ENCODE data around the gene SLC20A1. TPM values are rescaled to one million over a fixed set of nuclear protein-coding genes. Genes with fewer than 3 reads are reported as not detected.

The SLC20A1 gene
- polyA plus RNA-seq, 3 donors, result 40.0 to 51.5 (median 49.1) TPM

DNA sequence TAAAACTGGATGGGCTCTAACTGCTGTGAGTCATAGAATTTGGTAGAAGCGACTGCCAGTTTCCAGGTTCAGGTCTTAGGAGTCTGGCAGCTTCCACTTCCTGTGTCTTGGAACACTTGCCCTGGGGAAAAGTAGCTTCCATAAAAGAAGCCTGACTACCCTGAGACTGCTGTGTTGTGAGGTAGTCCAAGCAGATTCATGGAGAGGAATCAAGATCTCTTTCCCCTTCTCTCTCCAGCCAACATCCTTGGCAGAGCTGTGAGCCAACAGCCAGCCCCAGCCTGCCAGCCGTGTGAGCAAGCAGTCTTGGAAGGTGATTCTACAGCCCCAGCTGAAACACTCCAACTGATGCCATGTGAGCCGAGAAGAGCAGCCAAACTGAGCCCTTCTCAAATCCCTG lies 33.7 kb downstream of the SLC20A1 start:
- no peak for DNase-seq

DNA sequence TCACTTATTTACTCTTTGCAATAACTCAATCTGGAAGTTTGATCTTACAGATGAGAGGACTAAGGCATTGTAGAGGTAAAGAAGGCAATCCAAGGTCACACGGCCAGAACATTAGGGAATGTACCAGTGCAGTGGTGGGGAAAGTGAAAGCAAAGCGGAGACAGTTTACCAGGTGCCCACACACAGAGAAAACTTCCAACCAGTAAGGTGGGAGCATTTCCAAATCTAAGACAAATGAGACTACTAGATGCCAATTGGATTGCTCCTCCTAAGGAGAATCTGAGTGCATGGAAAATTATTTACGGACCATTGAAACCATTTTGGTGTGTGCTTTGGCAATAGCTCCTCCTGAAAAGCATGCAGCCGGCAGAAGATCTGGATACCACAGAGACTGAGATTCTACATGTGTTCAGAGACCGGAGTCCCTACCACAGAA lies 34.9 kb downstream of the SLC20A1 start:
- DNase-seq, result no peak

DNA sequence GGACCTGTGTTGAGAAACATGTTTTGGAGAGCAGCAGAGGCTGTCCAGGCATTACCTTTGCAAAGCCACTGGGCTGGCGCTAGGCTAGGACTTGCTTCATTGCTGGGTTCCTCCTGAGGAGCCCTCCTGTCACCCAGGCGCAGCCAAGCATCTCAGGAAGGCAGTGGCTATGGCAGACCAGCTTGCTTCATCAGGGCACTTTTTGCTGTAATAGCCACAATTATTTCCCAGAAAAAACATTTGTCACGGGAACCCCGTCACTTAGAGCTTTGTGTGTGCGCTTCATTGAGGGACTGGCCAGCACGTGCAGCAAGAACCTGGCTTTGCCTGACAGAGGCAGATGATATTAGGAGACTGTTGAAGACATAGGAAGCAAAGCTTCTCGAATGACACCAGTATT lies 36.4 kb downstream of the SLC20A1 start:
- no peak for DNase-seq

DNA sequence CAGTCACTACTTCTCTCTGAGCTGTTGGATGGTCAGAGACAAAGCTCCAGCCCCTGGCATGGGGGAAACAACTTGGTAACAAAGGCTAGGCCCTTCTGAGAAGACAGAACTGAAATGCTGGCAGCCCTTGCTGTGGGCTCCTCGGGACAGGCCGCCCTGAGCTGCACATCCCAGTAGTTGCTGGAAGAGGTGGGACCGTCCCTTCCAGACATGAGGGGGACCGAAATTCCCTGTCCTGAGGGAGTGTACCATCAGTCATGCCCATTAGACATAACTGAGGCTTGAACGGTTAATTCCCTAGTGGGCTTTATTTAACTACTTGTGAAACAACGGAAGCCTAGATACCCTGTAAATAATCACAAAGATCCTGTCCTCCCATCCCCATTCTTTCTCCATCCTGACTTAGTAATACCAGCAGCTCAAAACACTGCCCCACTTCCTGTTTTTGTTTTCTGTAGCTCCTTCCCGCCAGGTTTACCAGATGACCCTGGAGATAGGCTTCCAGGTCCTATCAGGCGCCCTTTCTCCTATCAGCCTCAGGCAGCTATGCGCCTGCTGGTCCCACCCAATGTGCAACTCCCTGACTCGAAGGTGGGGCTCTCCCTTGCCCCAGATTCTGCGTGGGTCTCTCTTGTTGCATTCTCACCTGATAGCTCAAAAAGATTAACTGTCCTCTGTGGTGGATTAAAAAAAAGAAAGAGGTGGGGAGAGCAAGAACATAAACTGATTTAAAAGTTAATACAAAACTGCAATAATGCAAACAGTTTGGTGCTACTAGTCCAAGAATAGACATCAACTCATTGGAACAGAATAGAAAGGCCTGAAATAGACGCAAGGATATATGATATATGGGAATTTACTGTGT lies 38.0 kb downstream of the SLC20A1 start:
- no peak for DNase-seq

DNA sequence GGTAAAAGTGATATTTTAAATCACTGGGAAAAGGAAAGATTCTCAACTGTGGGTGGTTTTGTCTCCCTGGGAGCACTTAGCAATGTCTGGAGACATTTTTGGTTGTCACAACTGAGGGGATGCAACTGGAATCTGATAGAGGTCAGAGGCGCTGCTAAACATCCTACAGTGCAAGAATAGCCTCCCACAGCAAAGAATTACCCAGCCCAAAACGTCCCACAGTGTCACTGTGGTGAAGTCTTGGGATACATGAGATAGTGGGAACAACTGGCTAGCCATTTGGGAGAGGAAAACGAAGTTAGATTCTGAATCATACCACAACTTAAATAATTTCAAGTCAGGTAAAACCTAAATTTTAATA lies 38.7 kb downstream of the SLC20A1 start:
- DNase-seq, result no peak

DNA sequence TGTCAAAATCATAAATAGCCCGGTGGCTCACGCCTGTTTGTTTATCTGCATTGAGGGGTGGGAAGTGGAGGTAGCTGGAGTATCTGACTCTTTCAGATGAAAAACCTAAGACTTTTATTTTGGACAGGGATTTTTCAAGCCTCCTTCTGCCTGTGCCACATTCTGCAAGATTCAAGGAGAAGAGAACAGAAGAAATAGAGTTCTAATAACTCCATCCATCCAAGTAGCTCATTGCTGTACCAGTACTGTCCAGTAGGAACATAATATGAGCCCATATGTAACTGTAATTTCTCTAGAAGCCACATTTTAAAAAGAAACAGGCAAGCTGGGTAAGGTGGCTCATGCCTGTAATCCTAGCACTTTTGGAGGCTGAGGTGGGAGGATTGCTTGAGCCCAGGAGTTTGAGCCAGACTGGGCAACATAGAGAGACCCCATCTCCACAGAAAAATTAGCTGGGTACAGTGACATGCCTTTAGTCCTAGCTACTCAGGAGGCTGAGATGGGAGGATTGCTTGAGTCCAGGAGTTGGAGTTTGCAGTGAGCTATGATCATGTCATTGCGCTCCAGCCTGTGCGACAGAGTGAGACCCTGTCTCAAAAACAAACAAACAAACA lies 39.6 kb downstream of the SLC20A1 start:
- no peak for DNase-seq

DNA sequence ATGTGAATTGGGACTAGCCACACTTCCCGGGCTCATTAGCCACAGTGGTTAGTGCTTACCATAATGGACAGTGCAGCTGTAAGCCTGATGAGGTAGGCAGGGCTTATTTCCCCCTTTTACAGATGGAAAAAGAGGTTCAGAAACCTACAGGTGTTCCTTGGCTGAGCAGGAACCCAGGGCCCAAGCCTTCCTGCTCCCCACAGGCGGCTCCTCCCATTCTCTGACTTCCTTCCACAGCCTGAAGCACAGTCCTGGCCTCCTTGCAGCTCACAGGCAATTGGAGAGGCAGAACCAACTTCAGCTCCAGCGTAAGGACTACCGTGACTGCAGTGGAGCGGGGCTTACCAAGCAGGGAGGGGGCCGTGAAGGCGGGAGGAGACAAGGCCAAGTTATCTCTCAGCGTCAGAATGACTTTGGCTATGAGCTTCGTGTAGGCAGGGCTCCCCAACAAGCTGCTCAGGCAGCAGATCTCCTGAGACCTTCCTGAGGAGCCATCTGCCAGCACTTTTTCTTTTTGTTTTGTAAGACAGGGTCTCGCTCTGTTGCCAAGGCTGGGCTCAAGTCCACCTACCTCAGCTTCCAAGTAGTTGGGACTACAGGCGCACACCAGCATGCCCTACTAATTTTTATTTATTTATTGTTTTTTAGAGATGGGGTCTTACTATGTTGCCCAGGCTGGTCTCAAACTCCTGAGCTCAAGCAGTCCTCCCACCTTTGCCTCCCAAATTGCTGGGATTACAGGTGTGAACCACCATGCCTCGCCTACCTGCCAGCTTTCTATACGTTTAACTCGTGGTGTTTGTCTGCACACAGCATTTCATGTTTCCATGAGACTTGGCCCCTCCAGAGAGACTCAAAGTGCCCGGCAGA lies 40.8 kb downstream of the SLC20A1 start:
- no peak for DNase-seq

DNA sequence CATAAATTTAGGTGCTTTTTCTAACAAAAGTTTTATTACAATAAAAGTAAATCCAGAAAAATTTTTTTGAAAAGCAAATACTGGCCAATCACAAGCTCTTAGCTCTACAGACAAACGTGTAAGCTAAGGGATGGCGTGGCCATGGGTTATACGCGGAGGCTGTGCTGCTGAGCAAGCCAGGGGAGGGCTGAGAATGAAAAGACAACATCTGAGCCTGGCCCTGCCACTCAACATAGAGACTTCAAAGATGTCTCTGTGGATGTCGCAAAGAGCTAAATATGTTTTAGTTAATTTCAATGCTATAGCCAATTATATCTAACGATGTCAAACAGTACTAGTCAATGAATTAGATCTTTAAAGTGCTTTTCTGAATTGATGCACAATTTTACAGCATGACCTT lies 41.8 kb downstream of the SLC20A1 start:
- DNase-seq, result no peak

DNA sequence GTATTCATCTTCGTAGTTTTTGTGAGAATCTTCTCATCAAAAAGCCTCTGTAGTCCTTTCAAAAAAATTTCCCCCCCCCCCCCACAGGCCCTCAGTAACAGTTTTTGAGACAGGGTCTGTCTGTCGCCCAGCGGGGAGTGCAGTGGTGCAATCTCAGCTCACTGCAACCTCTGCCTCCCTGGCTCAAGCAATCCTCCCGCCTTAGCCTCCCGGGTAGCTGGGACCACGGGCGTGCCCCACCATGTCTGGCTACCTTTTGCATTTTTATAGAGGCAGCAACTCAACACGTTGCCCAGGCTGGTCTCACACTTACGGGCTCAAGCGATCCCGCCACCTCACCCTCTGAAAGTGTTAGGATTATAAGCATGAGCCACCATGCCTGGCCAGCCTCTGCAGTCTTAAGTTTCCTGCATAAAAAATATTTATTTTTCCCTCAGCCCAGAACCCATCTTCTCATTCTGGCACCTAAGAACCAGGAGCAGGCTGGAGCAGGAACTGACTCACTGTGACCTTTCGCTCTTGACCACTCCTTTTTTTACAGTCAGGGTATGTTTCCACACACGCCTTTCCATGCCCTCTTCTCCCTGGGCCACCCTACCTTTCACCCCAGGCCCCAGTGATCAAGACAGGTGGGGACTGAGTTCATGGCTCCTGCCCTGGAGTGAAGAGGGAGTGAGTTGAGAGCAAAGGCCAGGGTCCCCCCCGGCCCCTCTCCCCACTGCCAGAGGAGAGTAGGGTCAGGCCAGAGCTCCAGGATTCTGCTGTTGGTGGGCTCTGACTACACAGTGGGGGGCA lies 42.5 kb downstream of the SLC20A1 start:
- DNase-seq, result no peak

DNA sequence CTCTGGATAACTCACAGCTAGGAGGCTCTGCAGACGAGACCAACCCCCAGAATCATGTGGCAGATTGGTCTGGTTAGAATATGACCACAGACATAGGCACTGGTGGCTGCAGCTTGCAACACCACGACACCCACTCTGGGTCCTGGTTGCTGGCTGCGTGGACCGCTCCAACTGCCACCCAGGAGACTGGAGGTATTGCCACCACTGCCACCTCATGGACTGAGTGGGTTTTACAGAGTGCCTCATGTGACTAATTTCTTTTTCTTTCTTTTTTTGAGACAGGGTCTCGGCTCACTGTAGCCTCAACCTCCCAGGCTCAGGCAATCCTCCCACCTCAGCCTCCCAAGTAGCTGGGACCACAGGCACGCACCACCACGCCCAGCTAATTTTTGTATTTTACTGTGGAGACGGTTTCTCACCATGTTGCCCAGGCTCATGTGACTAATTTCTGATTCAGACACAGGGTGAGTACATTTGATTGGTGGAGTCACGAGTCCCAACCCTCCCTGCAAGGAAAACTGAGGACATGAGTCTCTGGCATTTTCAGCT lies 45.2 kb downstream of the SLC20A1 start:
- DNase-seq, result no peak

DNA sequence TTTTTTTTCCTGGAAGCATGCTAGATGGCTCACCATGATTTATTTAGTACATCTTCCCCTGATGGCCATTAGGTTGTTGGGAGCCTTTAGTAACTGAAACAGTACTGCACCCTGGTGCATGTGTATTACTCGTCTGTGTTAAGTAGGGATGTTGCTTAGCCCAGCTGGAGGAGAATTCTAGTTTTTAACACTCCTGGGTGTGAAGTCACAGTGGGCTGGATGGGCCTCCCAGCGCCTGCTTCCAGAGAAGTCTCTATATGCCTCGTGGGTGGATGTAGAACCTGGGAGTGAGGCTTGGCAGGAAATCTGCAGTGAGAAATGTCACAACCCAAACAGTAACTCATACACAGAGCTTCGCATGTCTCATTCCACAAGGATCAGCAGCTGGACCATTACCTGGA lies 46.1 kb downstream of the SLC20A1 start:
- DNase-seq, result no peak

DNA sequence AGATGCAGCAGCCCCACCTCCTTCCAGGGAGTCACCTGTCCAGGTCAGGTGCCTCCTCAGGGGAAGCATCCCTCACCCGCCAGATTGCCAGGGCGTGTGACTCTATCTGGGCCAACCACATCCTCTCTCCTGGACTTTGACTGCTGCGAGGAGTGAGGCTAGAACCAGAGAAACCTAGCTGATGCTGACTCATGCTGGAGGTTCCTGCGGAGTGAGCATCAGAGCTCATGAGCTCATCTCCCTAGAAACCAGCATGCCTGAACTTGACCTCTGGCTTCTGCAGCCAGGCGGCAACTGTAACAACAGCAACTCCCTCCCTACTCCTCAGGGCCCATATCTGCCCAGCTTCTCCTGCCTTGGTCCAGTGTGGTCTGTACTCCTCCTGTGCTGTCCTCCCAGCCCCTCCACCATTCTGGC lies 46.8 kb downstream of the SLC20A1 start:
- DNase-seq, result peak; percentile 47

DNA sequence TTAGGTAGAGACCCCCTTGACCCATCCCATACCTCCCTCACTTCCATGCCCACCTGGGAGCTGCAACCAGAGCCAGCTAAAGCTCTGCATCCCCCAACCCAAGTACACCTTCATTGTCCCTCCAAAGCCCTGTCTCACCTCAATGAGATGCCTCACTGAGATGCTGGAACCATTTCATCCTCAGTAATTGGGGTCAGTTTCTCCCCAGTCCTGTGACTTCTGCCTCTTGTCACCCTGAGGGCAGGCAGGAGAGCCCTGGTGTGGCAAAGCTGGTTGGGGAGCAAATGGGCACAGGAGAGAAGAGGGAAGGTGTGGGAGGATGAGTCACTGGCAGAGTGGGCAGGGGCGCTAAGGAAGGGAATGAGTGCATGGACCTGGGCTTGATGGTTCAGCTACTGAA lies 47.2 kb downstream of the SLC20A1 start:
- no peak for DNase-seq

DNA sequence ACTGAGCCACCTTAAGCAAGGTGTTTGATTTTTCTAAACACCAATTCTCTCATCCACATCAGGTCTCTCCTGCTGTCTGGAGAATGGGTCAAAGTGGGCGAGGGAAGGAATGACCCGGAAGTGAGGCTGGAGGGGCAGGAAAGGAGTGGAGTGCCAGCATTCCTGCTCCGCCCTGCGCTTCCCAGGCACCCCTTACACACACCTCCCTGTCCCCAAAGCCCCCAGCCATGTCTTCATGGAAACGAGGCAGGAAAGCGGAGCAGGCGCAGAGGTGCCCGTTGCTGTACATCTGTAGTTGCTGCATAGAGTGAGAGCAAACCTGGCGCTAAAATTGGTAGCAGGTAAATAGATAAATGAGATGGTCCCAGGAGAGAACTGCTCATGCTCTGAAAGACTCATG lies 47.9 kb downstream of the SLC20A1 start:
- DNase-seq, result no peak

DNA sequence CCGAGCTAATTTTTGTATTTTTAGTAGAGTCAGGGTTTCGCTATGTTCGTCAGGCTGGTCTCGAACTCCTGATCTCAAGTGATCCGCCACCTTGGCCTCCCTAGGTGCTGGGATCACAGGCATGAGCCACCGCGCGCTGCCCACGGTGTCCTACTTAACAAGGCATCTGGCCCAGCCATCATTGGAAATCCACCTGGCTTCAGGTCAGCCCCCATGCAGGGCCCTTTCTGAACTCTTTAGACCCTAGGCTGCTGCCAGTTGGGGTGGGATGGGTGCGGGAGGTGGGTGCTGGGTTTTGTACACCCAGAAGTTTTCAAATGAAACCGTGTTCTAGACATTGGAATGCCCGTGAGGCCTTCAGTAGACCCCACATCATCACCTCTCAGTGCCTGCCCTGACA lies 48.4 kb downstream of the SLC20A1 start:
- DNase-seq, result no peak

DNA sequence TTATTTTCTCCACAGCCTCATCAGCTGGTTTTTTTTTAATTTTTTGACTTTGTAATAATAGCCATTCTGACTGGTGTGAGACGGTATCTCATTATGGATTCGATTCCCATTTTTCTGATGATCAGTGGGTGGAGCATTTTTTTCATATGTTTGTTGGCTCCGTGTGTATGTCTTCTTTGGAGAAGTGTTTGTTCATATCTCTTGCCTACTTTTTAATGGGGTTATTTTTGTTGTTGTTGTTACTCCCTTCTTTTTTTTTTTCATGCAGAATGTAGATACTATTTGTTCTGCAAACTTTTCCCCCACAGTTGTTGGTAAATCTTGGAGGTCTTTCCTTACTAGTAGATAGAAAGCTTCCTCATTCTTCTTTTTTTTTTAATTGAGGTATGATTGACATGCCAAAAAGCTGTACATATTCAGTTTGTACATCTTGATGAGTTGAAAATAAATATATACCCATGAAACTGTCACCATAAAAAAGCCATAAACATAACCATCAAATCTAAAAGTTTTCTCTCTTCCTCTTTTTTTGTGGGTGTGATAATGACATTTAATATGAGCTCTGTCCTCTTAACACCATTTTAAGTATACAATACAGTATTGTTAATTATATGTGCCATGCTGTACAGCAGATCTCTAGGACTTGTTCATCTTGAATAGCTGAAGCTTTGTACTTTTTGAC lies 53.2 kb downstream of the SLC20A1 start:
- DNase-seq, result no peak

DNA sequence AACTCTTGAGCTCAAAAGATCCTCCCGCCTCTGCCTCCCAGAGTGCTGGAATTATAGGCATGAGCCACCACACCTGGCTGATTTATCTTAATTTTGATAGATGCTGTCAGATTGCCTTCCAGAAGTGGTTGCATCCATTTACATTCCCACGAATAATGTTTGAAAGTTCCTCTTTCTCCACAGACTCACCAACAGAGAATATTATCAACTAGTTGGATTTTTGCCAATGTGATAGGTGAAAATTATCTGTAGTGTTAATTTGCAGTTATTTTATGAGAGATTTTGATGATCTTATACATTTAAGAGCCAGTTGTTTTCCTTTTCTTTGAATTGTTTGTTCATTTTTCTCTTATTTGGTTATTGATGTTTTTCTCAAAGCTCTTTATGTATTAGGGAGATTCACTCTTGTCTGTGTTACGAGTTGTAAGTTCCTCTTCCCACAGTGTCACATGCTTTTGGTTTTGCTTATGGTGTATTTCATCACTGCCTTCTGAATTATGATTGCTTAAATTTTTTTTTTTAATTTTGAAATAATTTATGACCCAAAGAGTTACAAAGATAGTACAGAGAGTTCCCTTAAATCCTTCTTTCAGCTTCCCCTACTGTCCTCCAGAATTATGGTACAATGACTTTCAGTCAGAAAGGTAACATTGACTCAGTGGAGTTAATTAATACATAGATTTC lies 54.4 kb downstream of the SLC20A1 start:
- no peak for DNase-seq

DNA sequence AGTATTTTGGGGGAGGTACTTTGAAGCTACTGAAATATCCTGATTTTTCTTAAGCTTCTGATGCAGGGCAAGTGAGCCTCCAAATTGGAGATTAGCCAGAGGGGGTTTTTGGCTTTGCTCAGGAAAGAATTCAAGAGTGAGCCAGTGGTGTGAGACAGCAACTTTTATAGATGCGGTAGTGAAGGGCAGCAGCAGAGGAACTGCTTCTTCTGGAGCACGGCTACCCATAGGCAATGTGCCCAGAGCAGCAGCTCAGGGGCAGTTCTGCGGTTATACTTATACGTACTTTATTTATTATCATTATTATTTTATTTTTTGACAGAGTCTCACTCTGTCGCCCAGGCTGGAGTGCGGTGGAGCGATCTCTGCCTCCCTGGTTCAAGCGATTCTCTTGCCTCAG lies 55.3 kb downstream of the SLC20A1 start:
- DNase-seq, result no peak

DNA sequence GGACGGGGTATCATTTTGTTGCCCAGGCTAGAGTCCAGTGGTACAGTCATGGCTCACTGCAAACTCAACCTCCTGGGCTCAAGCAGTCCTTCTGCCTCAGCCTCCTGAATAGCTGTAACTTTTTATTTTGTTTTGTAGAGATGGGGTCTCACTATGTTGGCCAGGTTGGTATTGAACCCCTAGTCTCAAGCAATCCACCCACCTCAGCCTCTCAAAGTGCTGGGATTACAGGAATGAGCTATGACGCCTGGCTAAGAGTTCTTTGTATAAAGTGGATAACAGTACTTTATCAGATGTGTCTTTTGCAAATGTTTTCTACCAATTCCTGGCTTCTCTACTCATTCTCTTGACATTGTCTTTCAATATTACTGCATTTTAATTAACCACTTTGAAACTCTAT lies 57.9 kb downstream of the SLC20A1 start:
- no peak for DNase-seq

DNA sequence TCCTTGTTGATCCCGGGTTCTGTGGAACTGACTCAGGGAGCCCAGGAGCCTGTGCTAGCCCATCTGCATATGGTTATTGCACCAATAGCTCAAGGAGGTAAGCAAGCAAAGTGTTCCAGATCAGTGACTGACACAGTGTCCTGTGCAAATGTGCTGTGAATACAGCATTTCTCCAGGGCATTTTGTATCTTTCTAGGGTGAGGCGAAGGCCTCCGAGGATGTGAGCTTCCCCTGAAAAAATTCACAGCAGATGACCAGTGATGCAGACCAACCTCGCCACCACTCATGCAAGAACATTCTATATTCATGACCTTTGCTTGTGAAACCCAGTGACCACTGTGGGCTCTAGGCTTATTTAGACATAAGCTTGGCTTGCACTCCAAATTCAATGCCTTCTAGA lies 59.8 kb downstream of the SLC20A1 start:
- DNase-seq, result no peak

Data from renal pelvis (tissue), 4 donors.